HUES6 (cell line): ENCODE measurements around the gene GNAT2.
A peak's percentile ranks its signal among the peaks of the same experiment; 100 is the strongest.
"Not testable (repeated sequence)": the region's sequence is repeated elsewhere in the genome, so short reads cannot be mapped to it uniquely, and the experiment has no call there.

Experiments
- H3K27ac ChIP-seq: 2 replicates; pipeline ENCODE4 v1.7.0; 2013; ENCODE audit warnings: low read depth, mild to moderate bottlenecking, low read length, inconsistent platforms
- H3K27me3 ChIP-seq: 2 replicates; pipeline ENCODE4 v1.6.1; 2013; ENCODE audit warnings: low read length; ENCODE audit not compliant: control insufficient read depth, insufficient read depth
- H3K36me3 ChIP-seq: 2 replicates; pipeline ENCODE4 v1.6.1; 2013; ENCODE audit warnings: low read length; ENCODE audit not compliant: control insufficient read depth, insufficient read depth
- H3K4me1 ChIP-seq: 2 replicates; pipeline ENCODE4 v1.6.1; 2013; ENCODE audit warnings: low read length; ENCODE audit not compliant: control insufficient read depth, insufficient read depth
- H3K4me3 ChIP-seq: 2 replicates; pipeline ENCODE4 v1.5.1; 2013; ENCODE audit warnings: low read depth, low read length
- H3K9ac ChIP-seq: one replicate; pipeline ENCODE4 v1.6.1; 2013; ENCODE audit warnings: mild to moderate bottlenecking, low read length
- H3K9me3 ChIP-seq: 2 replicates; pipeline ENCODE4 v1.6.1; 2013; ENCODE audit warnings: low read depth, low read length; ENCODE audit not compliant: control insufficient read depth, insufficient read depth

GNAT2 gene

DNA sequence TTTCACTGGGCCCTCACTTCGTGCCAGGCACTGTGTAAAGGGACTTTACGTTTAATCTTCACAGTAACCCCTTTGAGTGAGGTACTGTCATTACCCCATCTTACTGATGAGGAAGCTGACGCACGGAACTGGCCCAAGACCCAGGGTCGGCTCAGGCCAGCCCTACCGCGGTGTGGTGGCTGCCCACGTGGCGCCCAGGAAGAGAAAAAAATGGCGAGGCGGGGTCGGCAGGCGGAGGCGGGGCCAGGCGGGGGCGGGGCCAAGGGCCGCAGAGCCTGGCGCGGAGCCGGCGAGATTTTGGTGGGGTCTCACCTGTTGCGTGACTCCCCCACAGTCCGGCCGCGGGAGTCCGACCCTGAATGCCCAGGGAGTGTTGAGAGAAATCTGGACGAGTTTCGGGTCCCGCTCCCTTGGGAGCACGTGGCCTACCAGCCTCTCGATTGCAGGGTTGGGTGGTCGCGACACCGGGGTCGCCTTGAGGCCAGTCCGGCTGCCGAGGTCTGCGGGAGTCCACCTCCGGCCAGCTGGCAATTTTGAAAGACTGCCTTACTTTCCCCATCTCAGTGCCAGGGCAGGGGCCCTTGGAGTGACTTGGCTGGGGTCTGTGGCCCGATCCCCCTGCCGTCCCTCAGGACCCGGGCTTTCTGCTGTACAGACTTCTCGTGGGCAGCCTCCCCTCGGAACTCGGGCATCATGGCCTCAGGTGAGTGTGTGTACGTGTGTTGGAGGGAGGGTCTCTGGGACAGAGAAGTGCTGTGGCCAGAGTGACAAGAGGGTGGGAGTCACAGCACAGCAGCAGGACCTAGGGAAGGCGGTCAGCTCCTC is at the start of gene GNAT2, which contains the start of gene AMPD2:
GNAT2 (minus strand) TSS at position 41 of the 825 bp plus-strand sequence. CDS start 6,746 bp downstream, outside the sequence.
AMPD2 (plus strand) TSS at position 262 of the 825 bp plus-strand sequence. CDS start 1,339 bp downstream, outside the sequence.
- Histone ChIP-seq H3K27me3 (no peaks in the 10 kb centered on the region), H3K9me3 (no peaks in the 10 kb centered on the region), H3K27ac (peak within 1 kb of the TSS; percentile 51; the same call in 1 of the 2 replicates), H3K4me3 (peak within 1 kb of the TSS; percentile 93), H3K9ac (peak within 1 kb of the TSS; percentile 85), H3K36me3 (no peaks in the 10 kb centered on the region), H3K4me1 (peaks cover 36% of the 10 kb centered on the region)

DNA sequence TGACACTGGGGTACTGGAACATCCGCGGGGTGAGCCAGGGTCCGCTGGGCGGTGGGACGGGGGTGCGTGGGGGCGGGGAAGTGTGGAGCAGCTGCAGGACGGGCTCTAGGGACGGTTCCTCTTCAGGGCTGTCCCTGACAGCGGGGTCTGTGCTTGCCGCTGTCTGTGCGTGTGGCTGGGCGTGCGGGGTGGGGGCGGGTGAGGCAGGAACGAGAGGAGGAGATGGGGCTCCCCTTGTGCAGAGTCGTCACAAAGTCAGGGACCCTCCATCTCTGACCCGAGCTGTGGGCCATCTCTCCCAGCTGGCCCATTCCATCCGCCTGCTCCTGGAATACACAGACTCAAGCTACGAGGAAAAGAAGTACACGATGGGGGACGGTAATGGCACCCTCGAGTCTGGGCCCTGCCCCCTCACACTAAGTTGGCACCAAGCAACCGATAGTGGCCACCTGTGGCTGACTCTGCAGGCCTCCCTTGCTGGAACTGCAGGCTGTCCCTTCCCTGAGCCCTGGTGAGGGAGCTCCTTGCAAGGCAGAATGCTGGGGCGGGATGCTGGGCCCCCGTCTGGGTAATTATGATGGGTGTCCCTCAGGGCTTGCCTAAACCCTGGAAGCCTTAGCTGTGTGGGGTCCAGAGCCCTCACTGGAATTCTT is 48.8 kb upstream of the GNAT2 start:
- H3K9me3 ChIP-seq, result no peaks in the 10 kb centered on the region
- H3K27me3 ChIP-seq, result no peaks in the 10 kb centered on the region
- H3K4me3 ChIP-seq, result peak overlapping the region; percentile 60
- H3K27ac ChIP-seq, result no peak overlapping the region
- H3K9ac ChIP-seq, result no peak overlapping the region
- peaks cover 9% of the 10 kb centered on the region; the same call in 1 of the 2 replicates for H3K4me1 ChIP-seq
- no peaks in the 10 kb centered on the region for H3K36me3 ChIP-seq

DNA sequence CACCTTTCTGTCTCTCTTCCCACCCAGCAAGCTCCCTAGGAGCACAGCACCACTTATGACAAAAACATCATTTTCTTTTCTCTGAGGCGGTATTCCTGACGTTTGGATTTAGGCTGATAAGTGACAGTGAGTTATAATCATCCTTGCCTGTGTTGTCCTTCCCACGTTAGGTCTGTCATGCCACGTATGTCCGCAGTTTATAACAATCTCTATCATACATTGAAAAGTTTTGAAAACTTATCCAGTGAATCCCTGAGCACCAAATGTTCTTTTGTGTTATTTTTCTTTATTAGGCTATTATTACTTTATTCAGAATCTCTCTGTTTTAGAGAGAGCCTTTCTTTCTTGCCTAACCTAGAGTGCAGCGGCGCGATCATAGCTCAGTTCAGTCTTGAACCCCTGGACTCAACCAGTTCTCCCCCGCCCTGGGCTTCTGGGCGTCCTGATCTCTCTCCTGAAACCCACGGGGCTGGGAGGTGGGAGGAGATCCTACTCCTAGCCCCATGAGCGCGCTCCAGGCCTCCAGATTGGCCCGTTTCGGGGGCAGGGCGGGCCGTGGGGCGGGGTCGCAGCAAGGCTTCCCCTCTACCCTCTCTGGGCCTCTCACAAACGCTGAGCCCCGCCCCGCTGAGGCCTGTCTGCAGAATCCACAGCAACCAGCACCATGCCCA is 48.2 kb upstream of the GNAT2 start, which contains the start of gene GSTM2:
GSTM2 (plus strand) TSS at position 606 of the 671 bp plus-strand sequence; CDS start at position 665, 59 bp downstream.
- no peak within 1 kb of the TSS for H3K27ac ChIP-seq
- no peaks in the 10 kb centered on the region for H3K27me3 ChIP-seq
- H3K9ac ChIP-seq, result no peak within 1 kb of the TSS
- peaks cover 9% of the 10 kb centered on the region; the same call in 1 of the 2 replicates for H3K4me1 ChIP-seq
- peak within 1 kb of the TSS; percentile 60 for H3K4me3 ChIP-seq
- no peaks in the 10 kb centered on the region for H3K36me3 ChIP-seq
- no peaks in the 10 kb centered on the region for H3K9me3 ChIP-seq

DNA sequence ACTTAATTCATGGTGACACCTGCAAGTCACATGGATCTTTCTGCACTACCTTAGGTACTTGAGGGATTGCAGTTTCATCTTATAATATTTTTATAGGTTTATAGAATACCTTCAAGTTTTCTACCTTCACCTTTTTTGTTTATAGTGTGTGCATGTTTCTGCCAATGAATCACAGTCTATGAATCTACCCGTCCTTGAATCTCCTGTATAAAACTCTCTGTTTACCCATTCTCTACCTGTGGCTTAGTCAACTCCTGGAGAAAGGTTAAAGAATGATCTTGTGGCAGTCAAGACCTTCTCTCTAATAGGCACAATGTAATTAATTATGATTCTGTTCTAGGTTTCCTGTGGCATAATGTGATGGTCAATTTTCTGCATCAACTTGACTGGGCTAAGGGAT is 45.3 kb upstream of the GNAT2 start:
- Histone ChIP-seq H3K27ac (no peak overlapping the region), H3K4me1 (peaks cover 9% of the 10 kb centered on the region; the same call in 1 of the 2 replicates), H3K9me3 (no peaks in the 10 kb centered on the region), H3K27me3 (no peaks in the 10 kb centered on the region), H3K36me3 (no peaks in the 10 kb centered on the region; the same call in 1 of the 2 replicates), H3K9ac (no peak overlapping the region), H3K4me3 (no peak overlapping the region)

DNA sequence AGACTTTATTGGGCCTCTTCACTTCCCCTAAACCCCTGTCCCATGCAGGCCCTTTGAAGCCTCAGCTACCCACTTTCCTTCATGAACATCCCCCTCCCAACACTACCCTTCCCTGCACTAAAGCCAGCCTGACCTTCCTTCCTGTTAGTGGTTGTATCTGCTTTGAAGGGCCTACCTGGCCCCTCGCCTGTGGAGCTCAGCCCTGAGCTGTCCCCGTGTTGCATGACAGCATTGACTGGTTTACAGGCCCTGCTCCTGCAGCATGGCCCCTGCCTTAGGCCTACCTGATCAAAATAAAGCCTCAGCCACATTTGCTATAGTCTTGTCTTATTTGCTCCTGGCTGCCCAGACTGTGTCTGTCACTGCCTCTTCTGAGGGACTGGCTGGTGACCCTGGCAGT is 42.0 kb upstream of the GNAT2 start:
- H3K4me1 ChIP-seq, result no peaks in the 10 kb centered on the region
- H3K36me3 ChIP-seq, result peaks cover 4% of the 10 kb centered on the region; the same call in 1 of the 2 replicates
- no peak overlapping the region for H3K4me3 ChIP-seq
- no peak overlapping the region for H3K27ac ChIP-seq
- H3K9ac ChIP-seq, result no peak overlapping the region
- H3K27me3 ChIP-seq, result no peaks in the 10 kb centered on the region
- no peaks in the 10 kb centered on the region for H3K9me3 ChIP-seq

DNA sequence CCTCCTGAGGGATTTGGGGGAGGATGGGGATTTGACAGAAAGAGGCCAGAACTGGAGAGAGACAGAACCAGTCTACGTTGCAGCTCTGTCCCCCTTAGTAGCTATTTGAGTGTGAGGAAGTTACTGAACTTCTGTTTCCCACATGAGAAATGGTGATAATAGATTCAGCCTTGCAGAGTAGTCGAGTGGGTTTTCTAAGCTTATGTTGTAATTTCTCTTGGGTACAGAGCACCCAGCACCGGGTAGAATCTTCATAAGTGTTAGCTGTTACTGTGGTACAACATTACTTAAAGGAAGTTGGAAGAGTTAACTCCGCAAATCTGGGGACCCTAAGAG is 41.2 kb upstream of the GNAT2 start:
- not testable (repeated sequence) for H3K27me3 ChIP-seq, H3K4me1 ChIP-seq, H3K36me3 ChIP-seq, H3K27ac ChIP-seq, H3K9me3 ChIP-seq, H3K9ac ChIP-seq, H3K4me3 ChIP-seq

DNA sequence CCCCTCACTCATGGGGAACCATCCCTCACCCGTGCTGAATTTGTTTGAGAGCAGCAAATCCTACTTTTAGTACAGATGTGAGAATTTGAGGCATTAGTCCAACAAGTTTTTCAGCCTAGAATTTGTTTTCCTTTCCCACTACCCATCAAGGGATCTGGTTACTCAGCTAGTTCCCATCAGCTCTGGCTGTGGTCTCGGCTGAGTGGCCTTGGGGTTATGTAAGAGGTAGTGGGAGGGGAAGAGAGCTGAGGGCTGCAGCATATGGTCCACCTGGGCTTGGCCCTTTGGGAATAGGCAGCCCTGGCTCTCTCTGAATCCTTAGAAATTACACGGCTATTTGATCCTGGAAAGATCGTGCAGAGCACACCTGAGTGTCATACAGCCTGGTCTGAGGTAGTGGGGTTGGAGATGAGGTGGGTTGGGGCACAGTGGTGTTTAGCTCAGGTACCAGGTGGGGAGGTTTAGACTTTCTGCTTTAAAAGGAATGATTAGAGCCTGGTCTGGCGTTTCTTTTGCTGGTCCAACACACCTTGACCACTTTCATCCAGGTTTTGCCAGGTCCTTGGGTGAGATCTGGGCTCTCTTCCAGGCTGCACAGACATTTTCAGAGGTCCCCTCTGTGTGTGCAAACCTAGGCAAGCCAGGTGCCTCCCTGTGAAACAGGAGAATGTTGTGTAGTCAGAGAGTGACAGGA is 40.7 kb upstream of the GNAT2 start:
- Histone ChIP-seq H3K4me1 (peaks cover 3% of the 10 kb centered on the region; the same call in 1 of the 2 replicates), H3K27me3 (no peaks in the 10 kb centered on the region), H3K27ac (no peak overlapping the region), H3K9ac (no peak overlapping the region), H3K36me3 (peaks cover 4% of the 10 kb centered on the region; the same call in 1 of the 2 replicates), H3K4me3 (no peak overlapping the region), H3K9me3 (no peaks in the 10 kb centered on the region)

DNA sequence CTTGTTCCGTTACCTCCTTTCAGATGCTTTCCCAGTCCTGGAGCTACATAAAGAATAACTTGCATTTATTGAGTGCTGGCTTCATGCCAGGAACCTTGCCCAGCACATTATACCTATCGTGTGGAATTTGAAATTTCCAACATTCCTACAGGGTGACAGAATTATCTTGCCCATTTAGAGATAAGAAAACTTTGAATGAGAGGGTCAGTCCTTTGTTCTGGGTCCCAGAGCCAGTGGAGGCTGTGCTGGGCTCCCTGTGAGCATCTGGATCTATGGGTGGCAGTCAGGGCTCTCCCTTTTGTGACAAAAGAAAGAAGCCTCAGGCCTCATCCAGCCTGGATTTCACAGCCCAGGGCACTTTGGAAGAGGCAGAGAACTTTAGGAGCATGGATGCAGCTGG is 39.7 kb upstream of the GNAT2 start:
- Histone ChIP-seq H3K27ac (no peak overlapping the region), H3K9me3 (no peaks in the 10 kb centered on the region), H3K9ac (no peak overlapping the region), H3K4me1 (peaks cover 3% of the 10 kb centered on the region; the same call in 1 of the 2 replicates), H3K36me3 (peaks cover 4% of the 10 kb centered on the region; the same call in 1 of the 2 replicates), H3K27me3 (peaks cover 8% of the 10 kb centered on the region), H3K4me3 (no peak overlapping the region)

DNA sequence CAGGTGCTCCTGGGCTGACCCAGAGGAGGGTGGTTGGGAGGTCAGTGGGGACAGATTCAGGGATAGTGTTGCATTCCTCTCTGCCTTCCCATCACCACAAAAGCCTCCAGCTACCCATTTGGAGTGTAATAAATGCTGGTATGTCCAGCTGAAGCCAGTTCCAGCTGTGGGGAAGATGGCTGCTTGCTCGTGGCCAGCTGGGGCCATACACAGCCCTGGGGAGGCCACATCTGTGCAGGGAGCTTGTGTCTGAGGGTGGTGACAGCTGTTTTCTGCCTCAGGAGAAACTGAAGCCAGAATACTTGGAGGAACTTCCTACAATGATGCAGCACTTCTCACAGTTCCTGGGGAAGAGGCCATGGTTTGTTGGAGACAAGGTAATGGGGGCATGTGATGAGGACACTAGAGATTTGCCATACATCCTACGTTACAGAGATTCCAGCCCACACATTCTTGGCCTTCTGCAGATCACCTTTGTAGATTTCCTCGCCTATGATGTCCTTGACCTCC is 39.2 kb upstream of the GNAT2 start:
- Histone ChIP-seq H3K27me3 (peaks cover 8% of the 10 kb centered on the region), H3K36me3 (peaks cover 4% of the 10 kb centered on the region; the same call in 1 of the 2 replicates), H3K9me3 (no peaks in the 10 kb centered on the region), H3K4me1 (peaks cover 3% of the 10 kb centered on the region; the same call in 1 of the 2 replicates), H3K9ac (no peak overlapping the region), H3K27ac (no peak overlapping the region), H3K4me3 (no peak overlapping the region)

DNA sequence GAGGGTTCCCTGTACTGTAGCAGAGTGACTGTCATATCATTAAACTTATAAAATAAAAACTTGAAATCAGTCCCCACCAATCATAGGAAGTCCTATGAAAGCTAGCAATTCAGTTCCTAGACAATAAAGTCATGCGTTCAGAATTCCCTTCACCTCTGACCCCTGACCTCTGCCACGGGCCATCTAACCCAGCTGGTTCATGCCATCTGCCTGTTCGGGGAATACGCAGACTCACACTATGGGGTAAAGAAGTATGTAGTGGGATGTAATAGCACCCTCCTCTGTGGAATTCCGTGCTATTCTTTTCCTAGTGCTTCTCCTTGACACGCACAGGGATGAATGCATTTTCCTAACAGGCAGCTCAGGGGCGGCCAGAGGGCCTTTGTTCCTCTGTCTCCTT is 38.6 kb upstream of the GNAT2 start:
- H3K27me3 ChIP-seq, result peaks cover 12% of the 10 kb centered on the region
- no peak overlapping the region for H3K4me3 ChIP-seq
- H3K27ac ChIP-seq, result no peak overlapping the region
- no peak overlapping the region for H3K9ac ChIP-seq
- no peaks in the 10 kb centered on the region for H3K9me3 ChIP-seq
- H3K36me3 ChIP-seq, result peaks cover 4% of the 10 kb centered on the region; the same call in 1 of the 2 replicates
- peaks cover 3% of the 10 kb centered on the region; the same call in 1 of the 2 replicates for H3K4me1 ChIP-seq
